HG03097 (cell line): ENCODE results near the gene RBM28.

Experiments
- ATAC-seq: cut with Tn5 transposase; IDR thresholded peaks from one replicate; pipeline ENCODE4 v1.9.1; 2021; ENCODE audit not compliant: unreplicated experiment, low FRiP score

RBM28 gene

DNA sequence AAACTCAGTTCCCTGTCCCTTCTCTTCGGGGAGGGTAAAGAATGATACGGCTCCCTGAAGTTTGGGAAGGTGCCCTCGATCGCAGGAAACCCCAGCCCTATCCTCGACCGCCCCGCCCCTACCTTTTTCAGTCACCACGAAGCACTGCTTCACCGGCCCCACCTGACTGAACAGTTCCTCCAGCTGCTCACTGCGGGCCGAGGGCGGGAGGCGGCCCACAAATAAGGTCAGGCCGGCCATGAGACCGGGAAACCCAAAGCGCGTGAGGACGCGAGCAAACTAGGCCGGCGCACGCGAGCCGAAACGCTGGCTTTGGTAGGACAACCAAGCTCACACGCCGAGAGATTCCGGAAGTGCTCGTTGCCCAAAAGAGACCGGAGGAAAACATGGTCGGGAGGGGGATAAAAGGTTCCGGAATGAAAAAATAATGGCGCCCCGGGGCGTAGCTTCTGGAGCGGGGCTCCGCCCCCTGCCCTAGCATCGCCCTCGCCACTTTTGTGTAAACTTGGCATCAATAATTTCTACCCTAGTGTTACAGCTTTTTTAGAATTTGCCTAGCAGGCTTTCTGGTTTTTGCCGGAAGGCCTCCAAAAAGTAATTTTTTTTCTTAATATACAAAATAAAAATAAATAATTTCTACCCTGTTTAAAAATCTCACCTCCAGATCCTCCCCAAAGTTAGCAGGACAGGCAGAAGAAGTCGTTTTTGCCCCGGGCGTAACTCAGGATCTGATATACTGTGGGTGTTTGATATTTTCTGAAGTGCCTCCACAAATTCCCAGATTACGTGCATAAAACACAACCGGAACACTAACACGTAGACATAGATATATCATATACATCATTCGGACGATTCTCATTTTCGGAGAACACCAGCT is at the start of gene RBM28:
TSS of gene RBM28 (minus strand) at position 355 of the 877 bp plus-strand sequence. CDS start at position 240, 115 bp downstream.
- ATAC-seq = peak; percentile 93

GRCh38 chr7:128392446-128393327 is 49.0 kb upstream of the RBM28 start:
- no peak for ATAC-seq

GRCh38 chr7:128391805-128392204 is 48.1 kb upstream of the RBM28 start:
- ATAC-seq = no peak

DNA sequence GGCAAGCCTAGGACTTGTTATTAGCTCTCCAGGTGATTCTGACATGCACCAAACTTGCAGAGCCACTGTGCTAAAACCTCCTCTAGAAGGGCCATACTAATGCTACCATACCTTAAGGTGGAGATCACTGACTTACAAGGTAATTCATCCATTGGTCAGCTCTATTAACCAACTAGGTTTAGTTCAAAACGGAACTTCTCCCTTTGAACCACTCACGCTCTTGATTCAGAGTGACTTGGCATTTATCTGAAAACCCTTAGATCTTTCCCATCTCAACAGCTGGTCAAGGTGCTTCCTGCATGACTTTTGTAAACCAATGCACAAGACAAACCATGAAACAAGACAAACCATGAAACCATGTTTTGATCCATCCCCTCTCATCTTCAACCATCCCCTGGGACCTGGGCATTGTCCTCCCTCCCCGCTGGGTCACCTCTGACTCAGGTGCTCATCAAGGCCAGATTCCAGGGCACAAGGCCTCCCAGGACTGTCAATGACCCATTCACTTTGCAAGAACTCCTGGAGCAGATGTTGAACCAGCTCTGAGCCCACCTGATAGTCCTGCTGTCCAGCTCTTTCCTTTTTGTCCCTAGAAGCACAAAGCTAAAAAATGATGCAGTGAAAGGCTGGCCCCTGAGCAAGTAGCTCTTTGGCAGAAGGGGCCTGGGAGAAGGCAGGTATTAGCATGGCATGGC is 47.3 kb upstream of the RBM28 start:
- no peak for ATAC-seq

- ATAC-seq = no peak
Measured at GRCh38 chr7:128389618-128390329, 46.1 kb upstream of the RBM28 start.

DNA sequence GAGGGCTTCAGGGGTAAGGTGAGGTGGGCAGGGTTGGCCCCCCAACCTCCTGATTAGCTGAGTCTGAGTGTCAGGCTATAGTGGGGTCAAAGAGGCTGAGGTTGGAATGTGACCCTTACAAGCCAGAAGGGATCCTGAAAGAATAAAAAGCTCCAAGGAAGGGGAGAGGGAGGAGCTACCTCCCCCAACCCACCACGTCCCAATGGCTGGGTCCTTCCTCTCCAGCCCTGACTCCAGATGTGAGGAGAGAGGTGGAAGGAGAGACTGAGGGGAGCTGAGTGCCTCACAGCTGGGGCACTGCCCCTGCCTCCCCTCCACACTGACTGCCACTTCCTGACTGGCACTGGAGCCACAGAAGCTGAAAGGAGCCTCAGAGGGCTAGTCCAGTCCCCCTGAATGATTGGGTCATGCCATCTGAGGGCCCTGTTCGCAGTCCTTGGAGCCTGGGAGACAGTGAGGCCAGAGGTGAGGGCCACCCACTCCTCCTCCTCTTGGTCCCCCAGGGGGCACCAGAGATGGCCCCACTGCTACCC is 45.4 kb upstream of the RBM28 start:
- ATAC-seq = no peak

DNA sequence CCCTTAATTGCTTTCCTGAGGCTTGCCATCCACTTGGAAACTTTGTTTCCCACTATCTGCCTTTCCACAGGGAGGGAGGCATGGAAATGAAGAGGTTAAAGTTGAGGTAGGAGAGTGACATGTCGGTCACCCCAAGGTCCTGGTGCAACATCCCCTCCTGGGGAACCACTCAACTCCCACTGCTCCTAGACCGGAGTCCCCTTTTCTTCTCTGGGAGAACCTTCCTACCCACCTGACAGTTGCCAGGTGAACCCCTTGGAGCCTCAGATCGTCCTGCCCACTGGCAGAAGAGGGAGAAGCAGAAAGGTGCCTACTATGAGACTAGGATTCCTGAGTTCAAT is 44.4 kb upstream of the RBM28 start:
- ATAC-seq = no peak

GRCh38 chr7:128387216-128388144 is 43.8 kb upstream of the RBM28 start:
- no peak for ATAC-seq

GRCh38 chr7:128385988-128386925 is 42.5 kb upstream of the RBM28 start:
- ATAC-seq = no peak

- no peak for ATAC-seq
Measured at GRCh38 chr7:128384726-128385125, 41.0 kb upstream of the RBM28 start.

DNA sequence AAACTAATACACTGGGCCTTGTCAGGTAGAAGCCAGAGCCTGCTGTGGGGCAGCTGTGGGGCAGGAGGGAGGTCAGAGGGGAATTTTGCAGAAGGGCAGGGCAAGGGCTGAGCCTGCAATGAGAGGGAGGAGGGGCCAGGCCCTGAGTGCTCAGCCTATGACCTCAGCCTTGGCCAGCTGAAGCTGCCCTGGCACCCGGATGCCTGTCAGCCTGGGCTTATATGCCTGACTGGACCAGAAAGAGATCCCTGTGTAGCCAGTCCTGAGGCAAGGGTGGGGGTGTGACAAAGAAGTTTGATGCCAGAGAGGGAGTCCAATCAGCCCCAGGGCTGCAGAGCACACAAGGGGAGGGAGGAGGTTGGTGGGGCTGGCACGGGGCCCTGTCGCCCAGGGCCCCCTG is 40.1 kb upstream of the RBM28 start:
- no peak for ATAC-seq

GRCh38 chr7:128381161-128381821 is 37.6 kb upstream of the RBM28 start:
- no peak for ATAC-seq

- no peak for ATAC-seq
Measured at GRCh38 chr7:128380483-128381106, 36.9 kb upstream of the RBM28 start.

DNA sequence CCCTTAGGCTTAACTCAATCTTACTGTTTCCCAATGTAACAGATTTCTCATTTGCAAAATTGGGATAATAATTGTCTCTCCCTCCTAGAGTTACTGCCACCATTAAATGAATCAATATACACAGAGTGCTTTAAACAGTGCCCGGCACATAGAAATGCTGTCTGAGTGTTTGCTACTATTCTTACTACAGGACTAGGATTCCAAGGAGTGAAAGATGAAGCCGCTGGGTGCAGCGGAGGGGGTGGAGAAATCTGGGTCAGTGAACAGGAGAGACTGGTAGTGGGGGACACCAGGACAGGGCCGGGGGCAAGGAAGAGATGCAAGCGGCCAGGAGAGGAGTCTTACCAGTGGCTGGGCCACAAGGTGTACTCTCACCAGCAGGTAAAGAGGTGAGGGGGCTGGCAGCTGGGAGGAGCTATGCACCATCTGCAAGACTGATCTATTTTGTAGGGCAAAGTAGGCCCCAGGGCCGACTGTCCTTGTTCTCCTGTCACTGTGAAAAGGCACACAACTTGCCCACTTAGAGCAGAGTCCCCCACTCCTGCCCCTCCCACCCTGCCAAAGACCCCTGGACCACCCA is 36.3 kb upstream of the RBM28 start:
- no peak for ATAC-seq

- ATAC-seq = no peak
Measured at GRCh38 chr7:128378637-128379036, 34.9 kb upstream of the RBM28 start.

GRCh38 chr7:128376077-128376476 is 32.4 kb upstream of the RBM28 start:
- no peak for ATAC-seq

- ATAC-seq = no peak
Measured at GRCh38 chr7:128374041-128374440, 30.3 kb upstream of the RBM28 start.
